Measurements from ENCODE around the gene FAM120AOS. TPM values are rescaled to one million over a fixed set of nuclear protein-coding genes. Genes with fewer than 3 reads are reported as not detected.

FAM120AOS gene
- total RNA-seq, 1 donor from 2014 or later = 36.4 TPM

DNA sequence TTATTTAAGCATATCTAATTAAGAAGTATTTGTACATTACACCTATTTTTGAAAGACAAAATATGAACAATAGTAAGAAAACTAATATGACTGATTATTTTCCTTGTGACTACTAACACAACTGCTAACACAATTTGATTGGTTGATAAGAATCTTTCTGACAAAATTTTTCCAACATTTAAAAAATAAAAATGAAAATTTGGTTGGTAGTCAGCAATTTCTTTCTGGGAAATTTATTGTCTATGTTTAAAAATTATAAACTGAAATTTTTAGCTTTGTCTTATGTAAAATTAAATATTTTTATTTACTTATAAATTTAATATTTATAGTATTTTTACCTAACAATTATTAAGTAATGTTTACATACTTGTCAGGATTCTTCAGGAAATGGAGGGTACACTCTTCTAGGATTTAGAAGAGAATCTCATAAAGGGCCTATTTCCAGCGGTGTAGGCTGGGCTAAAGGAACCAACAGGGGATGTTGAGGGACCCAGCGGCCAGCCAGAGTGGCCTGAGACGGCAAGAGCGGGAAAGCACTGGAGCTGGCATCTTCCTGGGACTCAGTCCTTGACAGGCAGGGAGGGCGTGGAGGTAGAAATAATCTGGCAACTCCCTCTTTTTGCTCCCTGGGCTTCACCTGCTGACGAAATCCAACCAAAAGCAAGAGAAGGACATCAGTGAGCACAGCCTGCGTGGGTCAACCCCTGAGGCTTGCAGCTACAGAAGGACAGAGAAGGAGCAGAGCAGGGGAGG lies 16.6 kb downstream of the FAM120AOS start:
- DNase-seq (ENCODE audit: extremely low spot score, unreplicated experiment) = no peak
- Mint-ChIP-seq H3K4me1 (ENCODE audit: unreplicated experiment) (no peaks in the 10 kb centered on the region), H3K27ac (ENCODE audit: unreplicated experiment) (no peak overlapping the region), H3K4me3 (ENCODE audit: unreplicated experiment) (no peak overlapping the region), H3K36me3 (ENCODE audit: unreplicated experiment) (no peaks in the 10 kb centered on the region), H3K9me3 (ENCODE audit: unreplicated experiment) (no peaks in the 10 kb centered on the region), H3K27me3 (ENCODE audit: unreplicated experiment) (no peaks in the 10 kb centered on the region)
- TF ChIP-seq CTCF (IDR thresholded peaks at IDR 0.05) = no peak

GRCh38 chr9:93436218-93436617 lies 17.2 kb downstream of the FAM120AOS start:
- H3K9me3 Mint-ChIP-seq (ENCODE audit: unreplicated experiment) = no peaks in the 10 kb centered on the region
- H3K4me3 Mint-ChIP-seq (ENCODE audit: unreplicated experiment) = no peak overlapping the region
- H3K27ac Mint-ChIP-seq (ENCODE audit: unreplicated experiment) = no peak overlapping the region
- no peaks in the 10 kb centered on the region for H3K4me1 Mint-ChIP-seq (ENCODE audit: unreplicated experiment)
- H3K36me3 Mint-ChIP-seq (ENCODE audit: unreplicated experiment) = no peaks in the 10 kb centered on the region
- no peaks in the 10 kb centered on the region for H3K27me3 Mint-ChIP-seq (ENCODE audit: unreplicated experiment)
- no peak for TF ChIP-seq CTCF (IDR thresholded peaks at IDR 0.05)
- no peak for DNase-seq (ENCODE audit: extremely low spot score, unreplicated experiment)

DNA sequence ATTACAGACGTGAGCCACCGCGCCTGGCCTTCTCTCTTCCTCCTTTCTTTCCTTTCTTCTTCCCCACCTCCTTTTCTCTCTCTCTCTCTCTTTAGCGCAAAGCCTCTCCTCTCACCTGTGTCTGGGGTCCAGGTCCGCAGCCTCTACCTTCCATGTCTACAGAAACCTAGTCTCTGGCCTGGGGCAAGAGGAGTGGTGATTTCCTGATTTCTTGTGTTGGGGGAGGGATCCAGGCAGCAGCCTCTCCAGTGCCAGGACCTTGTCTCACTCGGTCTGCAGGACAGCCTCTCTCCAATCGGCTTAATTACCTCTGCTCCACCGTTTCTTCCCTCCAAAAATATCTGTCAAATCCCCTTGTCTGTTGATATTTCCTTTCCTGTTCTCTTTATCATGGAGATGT lies 18.0 kb downstream of the FAM120AOS start:
- no peaks in the 10 kb centered on the region for H3K9me3 Mint-ChIP-seq (ENCODE audit: unreplicated experiment)
- no peak overlapping the region for H3K4me3 Mint-ChIP-seq (ENCODE audit: unreplicated experiment)
- DNase-seq (ENCODE audit: extremely low spot score, unreplicated experiment) = no peak
- no peak overlapping the region for H3K27ac Mint-ChIP-seq (ENCODE audit: unreplicated experiment)
- H3K27me3 Mint-ChIP-seq (ENCODE audit: unreplicated experiment) = no peaks in the 10 kb centered on the region
- H3K36me3 Mint-ChIP-seq (ENCODE audit: unreplicated experiment) = no peaks in the 10 kb centered on the region
- no peaks in the 10 kb centered on the region for H3K4me1 Mint-ChIP-seq (ENCODE audit: unreplicated experiment)
- TF ChIP-seq CTCF (IDR thresholded peaks at IDR 0.05) = no peak

DNA sequence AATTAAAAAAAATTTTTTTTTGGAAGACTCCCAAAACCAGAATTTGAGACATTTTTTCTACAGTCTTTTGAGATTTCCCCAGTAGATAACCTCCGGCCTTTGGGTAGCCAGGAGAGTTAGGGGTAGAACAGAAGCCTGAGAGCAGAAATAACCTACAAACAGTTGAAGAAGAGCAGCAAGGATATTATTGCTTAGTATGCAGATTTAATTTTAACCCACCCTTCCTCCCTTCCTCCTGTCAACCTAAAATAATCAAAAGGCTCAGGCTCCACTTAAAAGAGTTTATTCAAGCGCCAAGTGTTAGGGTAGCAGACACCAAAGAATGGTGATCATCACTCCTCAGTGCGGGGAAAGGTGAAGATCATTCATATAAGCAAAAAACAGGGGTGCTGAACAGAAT lies 19.3 kb downstream of the FAM120AOS start:
- TF ChIP-seq CTCF (IDR thresholded peaks at IDR 0.05) = no peak
- Mint-ChIP-seq H3K36me3 (ENCODE audit: unreplicated experiment) (no peaks in the 10 kb centered on the region), H3K4me3 (ENCODE audit: unreplicated experiment) (no peak overlapping the region), H3K9me3 (ENCODE audit: unreplicated experiment) (no peaks in the 10 kb centered on the region), H3K4me1 (ENCODE audit: unreplicated experiment) (no peaks in the 10 kb centered on the region), H3K27ac (ENCODE audit: unreplicated experiment) (no peak overlapping the region), H3K27me3 (ENCODE audit: unreplicated experiment) (peaks cover 5% of the 10 kb centered on the region)
- no peak for DNase-seq (ENCODE audit: extremely low spot score, unreplicated experiment)

GRCh38 chr9:93432964-93433363 lies 20.4 kb downstream of the FAM120AOS start:
- H3K4me1 Mint-ChIP-seq (ENCODE audit: unreplicated experiment) = no peaks in the 10 kb centered on the region
- no peak overlapping the region for H3K27ac Mint-ChIP-seq (ENCODE audit: unreplicated experiment)
- H3K4me3 Mint-ChIP-seq (ENCODE audit: unreplicated experiment) = no peak overlapping the region
- H3K27me3 Mint-ChIP-seq (ENCODE audit: unreplicated experiment) = peaks cover 5% of the 10 kb centered on the region
- no peak for DNase-seq (ENCODE audit: extremely low spot score, unreplicated experiment)
- no peak for TF ChIP-seq CTCF (IDR thresholded peaks at IDR 0.05)
- no peaks in the 10 kb centered on the region for H3K9me3 Mint-ChIP-seq (ENCODE audit: unreplicated experiment)
- no peaks in the 10 kb centered on the region for H3K36me3 Mint-ChIP-seq (ENCODE audit: unreplicated experiment)
